Panc1 (cell line): ENCODE measurements around the gene TTC23. TPM values are rescaled to one million over a fixed set of nuclear protein-coding genes. Genes with fewer than 3 reads are reported as not detected.

Experiments
- ATAC-seq: fragments of 200-7000 bp; cut with Tn5 transposase; 2 replicates; pipeline ENCODE4 v1.9.1; 2020; ENCODE audit warnings: mild to moderate bottlenecking, moderate library complexity
- BruUV-seq: library from RNA; stranded (reverse); fragments of 400-500 nt; replicated peaks from 2 replicates; lab custom pipeline; 2021; lab: Mats Ljungman, UMichigan
- CTCF ChIA-PET: fragments of 300-600 bp; sonication (Branson Sonifier 250); formaldehyde crosslinking; loops from one replicate; lab custom pipeline; 2022; ENCODE audit warnings: antibody characterized with exemption; lab: Charles Lee
- POLR2A ChIA-PET: fragments of 300-600 bp; sonication (Branson Sonifier 250); formaldehyde crosslinking; loops from one replicate; lab custom pipeline; 2022; ENCODE audit warnings: antibody characterized with exemption; lab: Charles Lee
- DNase-seq: peaks from one replicate; pipeline ENCODE4 v3.0.0-alpha.2; 2010; ENCODE audit warnings: low read depth, low spot score
- H3K27ac ChIP-seq: 2 replicates; pipeline ENCODE4 v1.5.1; 2011; ENCODE audit warnings: mild to moderate bottlenecking, low read length, inconsistent platforms
- H3K27me3 ChIP-seq: fragments of 200-500 bp; sonication (Bioruptor generic); 2 replicates; pipeline ENCODE4 v1.6.0; 2014; ENCODE audit warnings: low read length, inconsistent platforms; ENCODE audit not compliant: control insufficient read depth, insufficient read depth
- H3K36me3 ChIP-seq: fragments of 200-500 bp; sonication (Bioruptor generic); 2 replicates; pipeline ENCODE4 v1.5.1; 2014; ENCODE audit warnings: inconsistent platforms, mild to moderate bottlenecking, low read length, moderate library complexity; ENCODE audit not compliant: control insufficient read depth, insufficient read depth
- H3K4me1 ChIP-seq: 2 replicates; pipeline ENCODE4 v1.5.1; 2011; ENCODE audit warnings: inconsistent platforms, mild to moderate bottlenecking, low read length, moderate library complexity; ENCODE audit not compliant: control insufficient read depth, insufficient read depth
- H3K4me3 ChIP-seq, 2 experiments: 2 replicates each; pipeline ENCODE4 v1.5.1; 2011 to 2012; ENCODE audit warnings: low read depth in 2 of 2, low read length in 2 of 2, mild to moderate bottlenecking in 2 of 2, inconsistent platforms in 1 of 2, moderate library complexity in 1 of 2
- H3K9me3 ChIP-seq: fragments of 200-500 bp; sonication (Bioruptor generic); 2 replicates; pipeline ENCODE4 v1.5.1; 2014; ENCODE audit warnings: low read depth, mild to moderate bottlenecking, inconsistent platforms, low read length, moderate library complexity; ENCODE audit not compliant: control insufficient read depth, insufficient read depth
- CTCF ChIP-seq: fragments of 450-650 bp; IDR thresholded peaks from 2 replicates; pipeline ENCODE4 v1.5.1; 2017; ENCODE audit warnings: mild to moderate bottlenecking
- POLR2AphosphoS5 ChIP-seq: IDR thresholded peaks from 2 replicates; pipeline ENCODE4 v1.6.1; 2012; ENCODE audit warnings: mild to moderate bottlenecking, low read depth, low read length, moderate library complexity
- REST ChIP-seq, 2 experiments: IDR thresholded peaks; 2 replicates each; pipeline ENCODE4 v1.6.1; 2011 to 2012; ENCODE audit warnings: low read depth in 2 of 2, control low read depth in 1 of 2, low read length in 1 of 2, mild to moderate bottlenecking in 1 of 2, moderate library complexity in 1 of 2; ENCODE audit not compliant: insufficient read depth in 1 of 2
- SIN3A ChIP-seq: IDR thresholded peaks from 2 replicates; pipeline ENCODE4 v1.6.1; 2012; ENCODE audit warnings: low read depth, mild to moderate bottlenecking, low read length, moderate library complexity, borderline replicate concordance; ENCODE audit not compliant: insufficient read depth
- TCF7L2 ChIP-seq: IDR thresholded peaks from 2 replicates; pipeline ENCODE4 v1.6.1; 2011; ENCODE audit warnings: mild to moderate bottlenecking, low read depth, low read length, inconsistent platforms
- in situ Hi-C: cut with HindIII; loops from 2 replicates; pipeline ENCODE4 v1.10.0; 2016; ENCODE audit warnings: low sequenced_read_pairs, low pct_unique_long_range_greater_than_20kb
- intact Hi-C: fragments of 100-400 bp; cut with micrococcal nuclease; formaldehyde crosslinking; loops from one replicate; pipeline ENCODE4 v1.10.0; 2022; ENCODE audit not compliant: unreplicated experiment
- total RNA-seq: library from RNA; stranded (reverse); gene quantifications from one replicate; pipeline ENCODE4 v1.2.1, GENCODE V29; 2021; ENCODE audit not compliant: unreplicated experiment

TTC23 gene
- total RNA-seq, 1 experiment from 2014 or later, result 21.7 TPM

GRCh38 chr15:99086327-99086667, 163.1 kb downstream of the TTC23 start:
- Histone ChIP-seq H3K4me3 (no peak overlapping the region), H3K27ac (no peak overlapping the region), H3K9me3 (peaks cover 6% of the 10 kb centered on the region; the same call in 1 of the 2 replicates), H3K27me3 (no peaks in the 10 kb centered on the region), H3K4me1 (no peaks in the 10 kb centered on the region), H3K36me3 (no peaks in the 10 kb centered on the region)
- TF ChIP-seq TCF7L2 (no peak), REST (IDR thresholded peaks at IDR 0.05; ENCODE audit: insufficient read depth in 1 of 2, low read depth in 2 of 2, low read length in 1 of 2) (no peak), POLR2AphosphoS5 (no peak), CTCF (no peak), SIN3A (no peak)
- DNase-seq, result no peak
- ChIA-PET CTCF (interaction anchor here (1.2 kb wide), 1 partner anchor 10 kb away, joined by 4 read pairs; no protein-coding TSS in a partner anchor), POLR2A (interaction anchor here (0.6 kb wide), 1 partner anchor 635 kb away, joined by 3 read pairs; no protein-coding TSS in a partner anchor)
- BruUV-seq, result no TSS peak
- intact Hi-C loops (no loop called here), in situ Hi-C loops (no loop called here)
- ATAC-seq, result no peak

Other genes with a start within 250 kb of the TTC23 start
- gene PGPEP1L, start 241.8 kb downstream of the TTC23 start, total RNA-seq, result not detected
- 38.9 TPM for gene SYNM, start 144.5 kb downstream of the TTC23 start, total RNA-seq
- 39.3 TPM for gene LRRC28, start 1.9 kb upstream of the TTC23 start, total RNA-seq